CD14-positive monocyte (primary cell): ENCODE results near the gene ANKRD52. TPM values are rescaled to one million over a fixed set of nuclear protein-coding genes. Genes with fewer than 3 reads are reported as not detected.

Experiments used
- DNase-seq, 3 donors: peaks; one replicate each; pipeline ENCODE4 v3.0.0-alpha.2; 2011 to 2022
- H2AFZ ChIP-seq: 2 replicates; pipeline ENCODE4 v1.6.0; 2012; ENCODE audit warnings: mild to moderate bottlenecking, low read depth, low read length, inconsistent platforms; ENCODE audit not compliant: insufficient read depth, poor library complexity, severe bottlenecking
- H3K27ac ChIP-seq, 2 donors: 1 replicate in 1 of 2; 2 replicates in 1 of 2; pipeline ENCODE4 v1.5.1; 2012 to 2013; ENCODE audit warnings: low read length in 2 of 2, control low read depth in 1 of 2, inconsistent platforms in 1 of 2, low read depth in 1 of 2, mild to moderate bottlenecking in 1 of 2
- H3K27me3 ChIP-seq, 2 donors: one replicate each; pipeline versions ENCODE4 v1.6.0 to v1.6.1; 2011 to 2013; ENCODE audit warnings: low read length in 2 of 2; ENCODE audit not compliant: control insufficient read depth in 2 of 2, insufficient read depth in 2 of 2
- H3K36me3 ChIP-seq, 2 donors: replicated peaks in 1 of 2; 1 replicate in 1 of 2; 2 replicates in 1 of 2; pipeline versions ENCODE4 v1.5.1 to v1.6.1; 2012 to 2013; ENCODE audit warnings: low read length in 2 of 2, control low read depth in 1 of 2, inconsistent platforms in 1 of 2, mild to moderate bottlenecking in 1 of 2; ENCODE audit not compliant: insufficient read depth in 2 of 2, control insufficient read depth in 1 of 2
- H3K4me1 ChIP-seq, 2 donors: 1 replicate in 1 of 2; 2 replicates in 1 of 2; pipeline versions ENCODE4 v1.5.1 to v1.6.1; 2012 to 2013; ENCODE audit warnings: low read length in 2 of 2, control low read depth in 1 of 2, inconsistent platforms in 1 of 2, mild to moderate bottlenecking in 1 of 2, moderate library complexity in 1 of 2; ENCODE audit not compliant: insufficient read depth in 2 of 2, control insufficient read depth in 1 of 2
- H3K4me2 ChIP-seq: replicated peaks from 2 replicates; pipeline ENCODE3; 2012; ENCODE audit warnings: low read length, moderate library complexity, mild to moderate bottlenecking; ENCODE audit not compliant: poor library complexity, severe bottlenecking; ENCODE audit errors: extremely low read depth
- H3K4me3 ChIP-seq, 3 experiments: fragments of 200-600 bp in 1 of 3; sonication (generic) in 1 of 3; replicated peaks in 1 of 3; 1 replicate in 2 of 3; 2 replicates in 1 of 3; pipeline ENCODE4 v1.5.1; 2011 to 2013; ENCODE audit warnings: low read length in 3 of 3, mild to moderate bottlenecking in 3 of 3, control low read depth in 2 of 3, low read depth in 2 of 3, inconsistent platforms in 1 of 3, moderate library complexity in 1 of 3
- H3K79me2 ChIP-seq: 2 replicates; pipeline ENCODE4 v1.6.0; 2012; ENCODE audit warnings: mild to moderate bottlenecking, control low read depth, inconsistent platforms, low read length, moderate library complexity; ENCODE audit not compliant: insufficient read depth
- H3K9ac ChIP-seq: 2 replicates; pipeline ENCODE4 v1.6.0; 2017; ENCODE audit warnings: low read length, mild to moderate bottlenecking; ENCODE audit not compliant: insufficient read depth, poor library complexity, severe bottlenecking
- H3K9me3 ChIP-seq, 2 donors: replicated peaks in 1 of 2; 1 replicate in 1 of 2; 2 replicates in 1 of 2; pipeline versions ENCODE4 v1.5.1 to v1.6.1; 2012 to 2013; ENCODE audit warnings: low read length in 2 of 2, control low read depth in 1 of 2; ENCODE audit not compliant: control insufficient read depth in 1 of 2, insufficient read depth in 1 of 2
- H4K20me1 ChIP-seq: 2 replicates; pipeline ENCODE4 v1.6.0; 2012; ENCODE audit warnings: mild to moderate bottlenecking, low read length, control low read depth, moderate library complexity; ENCODE audit not compliant: insufficient read depth
- H3K27ac Mint-ChIP-seq, 7 donors: one replicate each; pipeline ENCODE4 v1.8.0; 2020; ENCODE audit warnings: mild to moderate bottlenecking in 7 of 7, mixed read lengths in 7 of 7, moderate library complexity in 6 of 7, inconsistent platforms in 2 of 7
- H3K27me3 Mint-ChIP-seq, 3 donors: one replicate each; pipeline ENCODE4 v1.8.0; 2021 to 2022; ENCODE audit warnings: low read depth in 3 of 3, mild to moderate bottlenecking in 3 of 3, mixed read lengths in 3 of 3, moderate library complexity in 3 of 3, inconsistent platforms in 1 of 3
- H3K36me3 Mint-ChIP-seq, 2 donors: one replicate each; pipeline ENCODE4 v1.8.0; 2020; ENCODE audit warnings: mixed read lengths in 2 of 2, inconsistent platforms in 1 of 2, mild to moderate bottlenecking in 1 of 2
- H3K4me1 Mint-ChIP-seq: one replicate; pipeline ENCODE4 v1.8.0; 2020; ENCODE audit warnings: mild to moderate bottlenecking, mixed read lengths
- H3K4me3 Mint-ChIP-seq, 2 donors: one replicate each; pipeline ENCODE4 v1.8.0; 2020; ENCODE audit warnings: mild to moderate bottlenecking in 2 of 2, mixed read lengths in 2 of 2, moderate library complexity in 1 of 2
- H3K9me3 Mint-ChIP-seq, 7 donors: one replicate each; pipeline ENCODE4 v1.8.0; 2020 to 2022; ENCODE audit warnings: mixed read lengths in 7 of 7, mild to moderate bottlenecking in 6 of 7, moderate library complexity in 6 of 7, inconsistent platforms in 2 of 7
- CTCF ChIP-seq: fragments of 200-600 bp; IDR thresholded peaks from one replicate; pipeline ENCODE4 v1.8.0; 2022; ENCODE audit warnings: antibody characterized with exemption, mild to moderate bottlenecking
- WGBS: methylation state at CpG from one replicate; pipeline ENCODE4 v1.1.5; 2013; ENCODE audit warnings: missing lambda C conversion rate; ENCODE audit not compliant: insufficient coverage; 5-methylcytosine and 5-hydroxymethylcytosine counted together
- intact Hi-C, 2 donors: fragments of 100-400 bp; cut with micrococcal nuclease; formaldehyde crosslinking; loops; one replicate each; pipeline versions ENCODE4 v1.15.0 to v1.15.1; 2023
- polyA plus RNA-seq, 3 donors: library from polyadenylated mRNA; depleted of rRNA in 1 of 3; unstranded in 2 of 3; stranded (reverse) in 1 of 3; fragments of 300-500 nt in 2 of 3; fragments of >200 nt in 1 of 3; fragmentation: Illumina TruSeq in 2 of 3; gene quantifications; 1 replicate in 2 of 3; 2 replicates in 1 of 3; pipeline ENCODE4 v1.2.3, GENCODE V29; 2012 to 2021

Gene ANKRD52
- polyA plus RNA-seq, 3 donors: 1.5 to 12.4 (median 2.4) TPM

- H3K4me1 ChIP-seq: peaks cover 17 to 18% of the 10 kb centered on the region in 2 donors
- Mint-ChIP-seq H3K4me3 (peak overlapping the region; percentile 86 to 88), H3K27me3 (peaks cover 0 to 2% (median 0%) of the 10 kb centered on the region in 3 donors), H3K27ac (peak overlapping the region in 6 of 7 donors; percentile 33 to 90 (median 68)), H3K4me1 (peaks cover 18% of the 10 kb centered on the region), H3K9me3 (no peaks in the 10 kb centered on the region), H3K36me3 (peaks cover 34 to 38% of the 10 kb centered on the region in 2 donors)
- H3K9me3 ChIP-seq: no peaks in the 10 kb centered on the region
- H3K79me2 ChIP-seq: peaks cover 18% of the 10 kb centered on the region
- peak in 1 of 3 donors; percentile 4 for DNase-seq
- peaks cover 32 to 43% of the 10 kb centered on the region in 2 donors for H3K36me3 ChIP-seq
- H2AFZ ChIP-seq: peak overlapping the region; percentile 100
- no peak for TF ChIP-seq CTCF
- intact Hi-C loops: loop anchor here (5.0 to 10.0 kb wide), 2 partner anchors 50 to 63 kb away; no protein-coding TSS in a partner anchor
- peaks cover 14% of the 10 kb centered on the region for H4K20me1 ChIP-seq
- no peaks in the 10 kb centered on the region for H3K27me3 ChIP-seq
- H3K27ac ChIP-seq: peak overlapping the region in 1 of 2 donors; percentile 65
- H3K4me2 ChIP-seq: peak overlapping the region; percentile 98
- WGBS: 0% methylated on average over 17 of the region's 27 CpGs
- peak overlapping the region; percentile 51 to 94 (median 85) for H3K4me3 ChIP-seq
- H3K9ac ChIP-seq: peak overlapping the region; percentile 84
These were observed 605 bp downstream of the ANKRD52 start for GRCh38 chr12:56257491-56258067.

- Histone ChIP-seq H3K4me3 (peak overlapping the region in 1 of 3 experiments; percentile 94), H3K27ac (no peak overlapping the region), H3K36me3 (peaks cover 37 to 49% of the 10 kb centered on the region in 2 donors), H3K4me2 (peak overlapping the region; percentile 98), H4K20me1 (peaks cover 14% of the 10 kb centered on the region), H3K9ac (peak overlapping the region; percentile 84), H2AFZ (no peak overlapping the region), H3K27me3 (no peaks in the 10 kb centered on the region), H3K9me3 (no peaks in the 10 kb centered on the region), H3K4me1 (peaks cover 17 to 18% of the 10 kb centered on the region in 2 donors), H3K79me2 (peaks cover 18% of the 10 kb centered on the region)
- DNase-seq: no peak
- no peak for TF ChIP-seq CTCF
- H3K27ac Mint-ChIP-seq: no peak overlapping the region
- peaks cover 18% of the 10 kb centered on the region for H3K4me1 Mint-ChIP-seq
- H3K4me3 Mint-ChIP-seq: peak overlapping the region; percentile 86 to 88
- intact Hi-C loops: loop anchor here (5.0 to 10.0 kb wide), 2 partner anchors 50 to 62 kb away; no protein-coding TSS in a partner anchor
- H3K27me3 Mint-ChIP-seq: peaks cover 0 to 2% (median 0%) of the 10 kb centered on the region in 3 donors
- no peaks in the 10 kb centered on the region for H3K9me3 Mint-ChIP-seq
- H3K36me3 Mint-ChIP-seq: peaks cover 39 to 43% of the 10 kb centered on the region in 2 donors
- WGBS: no CpG with 5 or more reads among the region's 8 CpGs
These were observed 1.1 kb downstream of the ANKRD52 start for GRCh38 chr12:56257071-56257470.
